Testis (tissue), 3 donors: ENCODE measurements around the gene RABL2B. TPM values are rescaled to one million over a fixed set of nuclear protein-coding genes. Genes with fewer than 3 reads are reported as not detected.

Source experiments
- DNase-seq: peaks from one replicate; pipeline ENCODE4 v3.0.0-alpha.2; 2019
- H3K27ac ChIP-seq, 2 donors: fragments of 200-600 bp; sonication (generic); one replicate each; pipeline ENCODE4 v1.5.1; 2019
- H3K27me3 ChIP-seq: fragments of 200-600 bp; sonication (generic); one replicate; pipeline ENCODE4 v1.5.1; 2019
- H3K36me3 ChIP-seq: fragments of 200-600 bp; sonication (generic); one replicate; pipeline ENCODE4 v1.5.1; 2017; ENCODE audit warnings: low read depth; ENCODE audit errors: missing control alignments
- H3K4me1 ChIP-seq: fragments of 200-600 bp; sonication (generic); one replicate; pipeline ENCODE4 v1.5.1; 2019
- H3K4me3 ChIP-seq, 2 donors: fragments of 200-600 bp; sonication (generic); one replicate each; pipeline ENCODE4 v1.5.1; 2017 to 2019
- H3K9me3 ChIP-seq: fragments of 200-600 bp; sonication (generic); one replicate; pipeline ENCODE4 v1.5.1; 2017
- POLR2A ChIP-seq: fragments of 450-650 bp; IDR thresholded peaks from one replicate; pipeline ENCODE4 v1.6.1; 2017; ENCODE audit warnings: antibody characterized with exemption, mild to moderate bottlenecking, moderate library complexity
- WGBS, 2 donors: methylation state at CpG; one replicate each; pipeline ENCODE4 v1.1.5; 2018; 5-methylcytosine and 5-hydroxymethylcytosine counted together
- intact Hi-C: fragments of 100-400 bp; cut with DNase I; formaldehyde crosslinking; loops from one replicate; pipeline ENCODE4 v1.15.1; 2023; ENCODE audit warnings: low total_unique reads
- polyA plus RNA-seq: library from polyadenylated mRNA; stranded (reverse); fragments of 350-450 nt; fragmentation: Illumina TruSeq; extraction: RNeasy Lipid Tissue Mini Kit (QIAGEN cat#74804); gene quantifications from one replicate; pipeline ENCODE4 v1.2.3, GENCODE V29; 2014; ENCODE audit warnings: low read depth, low replicate concordance; ENCODE audit not compliant: insufficient read depth
- total RNA-seq, 2 donors: library from RNA; depleted of rRNA; stranded (reverse); fragments of >200 nt; gene quantifications; one replicate each; pipeline ENCODE4 v1.2.3, GENCODE V29; 2016
- TF ChIP-seq, protein P1 (sequence below), 3 experiments: fragments of 450-650 bp in 2 of 3; fragments of 200-600 bp in 1 of 3; sonication (generic) in 1 of 3; IDR thresholded peaks; one replicate each; pipeline ENCODE4 v1.5.1; 2016 to 2019; ENCODE audit warnings: antibody characterized with exemption in 3 of 3, mild to moderate bottlenecking in 2 of 3, moderate library complexity in 1 of 3

Gene RABL2B
- total and polyA plus RNA-seq, 3 donors from 2014 or later, result 39.6 to 51.6 (median 49.8) TPM

DNA sequence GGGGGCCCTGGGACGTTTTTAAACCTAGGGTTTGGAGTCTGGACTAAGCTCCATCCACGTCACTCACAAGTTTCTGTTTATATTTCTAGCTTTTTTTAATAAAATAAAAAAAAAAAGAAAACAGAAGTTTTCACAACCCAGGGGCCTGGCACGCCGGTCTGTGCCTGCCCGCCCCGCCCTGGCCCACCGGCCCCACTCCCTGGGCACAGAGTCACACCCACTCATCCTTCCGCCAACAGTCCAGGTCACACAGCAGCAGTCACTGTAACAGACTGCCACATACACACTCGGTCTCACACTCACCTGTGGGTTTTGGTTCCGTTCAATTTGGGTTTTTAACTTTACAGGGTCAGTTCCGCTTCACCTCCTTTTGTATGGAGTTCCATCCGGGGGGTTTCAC, 50.8 kb downstream of the RABL2B start:
- H3K36me3 ChIP-seq, result no peaks in the 10 kb centered on the region
- H3K27ac ChIP-seq, result no peak overlapping the region
- no peak overlapping the region for H3K4me3 ChIP-seq
- peaks cover 8% of the 10 kb centered on the region for H3K4me1 ChIP-seq
- WGBS, 2 donors, result 70 to 81% methylated on average over 12 of the region's 12 CpGs
- H3K9me3 ChIP-seq, result no peaks in the 10 kb centered on the region
- no peaks in the 10 kb centered on the region for H3K27me3 ChIP-seq
- no peak for TF ChIP-seq POLR2A
- TF ChIP-seq, protein P1, sequence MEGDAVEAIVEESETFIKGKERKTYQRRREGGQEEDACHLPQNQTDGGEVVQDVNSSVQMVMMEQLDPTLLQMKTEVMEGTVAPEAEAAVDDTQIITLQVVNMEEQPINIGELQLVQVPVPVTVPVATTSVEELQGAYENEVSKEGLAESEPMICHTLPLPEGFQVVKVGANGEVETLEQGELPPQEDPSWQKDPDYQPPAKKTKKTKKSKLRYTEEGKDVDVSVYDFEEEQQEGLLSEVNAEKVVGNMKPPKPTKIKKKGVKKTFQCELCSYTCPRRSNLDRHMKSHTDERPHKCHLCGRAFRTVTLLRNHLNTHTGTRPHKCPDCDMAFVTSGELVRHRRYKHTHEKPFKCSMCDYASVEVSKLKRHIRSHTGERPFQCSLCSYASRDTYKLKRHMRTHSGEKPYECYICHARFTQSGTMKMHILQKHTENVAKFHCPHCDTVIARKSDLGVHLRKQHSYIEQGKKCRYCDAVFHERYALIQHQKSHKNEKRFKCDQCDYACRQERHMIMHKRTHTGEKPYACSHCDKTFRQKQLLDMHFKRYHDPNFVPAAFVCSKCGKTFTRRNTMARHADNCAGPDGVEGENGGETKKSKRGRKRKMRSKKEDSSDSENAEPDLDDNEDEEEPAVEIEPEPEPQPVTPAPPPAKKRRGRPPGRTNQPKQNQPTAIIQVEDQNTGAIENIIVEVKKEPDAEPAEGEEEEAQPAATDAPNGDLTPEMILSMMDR (IDR thresholded peaks at IDR 0.05), result no peak
- DNase-seq, result no peak
- intact Hi-C loops, result no loop called here

- intact Hi-C loops, result no loop called here
- Histone ChIP-seq H3K4me1 (peaks cover 8% of the 10 kb centered on the region), H3K27ac (no peak overlapping the region), H3K36me3 (no peaks in the 10 kb centered on the region), H3K27me3 (no peaks in the 10 kb centered on the region), H3K4me3 (peak overlapping the region in 1 of 2 donors; percentile 26), H3K9me3 (no peaks in the 10 kb centered on the region)
- WGBS, 2 donors, result 25 to 27% methylated on average over 18 to 21 of the region's 32 CpGs
- TF ChIP-seq, protein P1 (IDR thresholded peaks at IDR 0.05), result peak; percentile 57 to 78 (median 63)
- no peak for TF ChIP-seq POLR2A
- peak; percentile 49 for DNase-seq
Observed at GRCh38 chr22:50731811-50732624, 51.4 kb downstream of the RABL2B start.

GRCh38 chr22:50730941-50731661, 52.3 kb downstream of the RABL2B start:
- H3K4me3 ChIP-seq, result peak overlapping the region; percentile 18 to 26
- peak; percentile 29 for DNase-seq
- H3K36me3 ChIP-seq, result no peaks in the 10 kb centered on the region
- no peak overlapping the region for H3K27ac ChIP-seq
- 25 to 55% methylated on average over 9 to 72 of the region's 76 CpGs for WGBS, 2 donors
- H3K27me3 ChIP-seq, result no peaks in the 10 kb centered on the region
- no peak for TF ChIP-seq POLR2A
- intact Hi-C loops, result no loop called here
- no peaks in the 10 kb centered on the region for H3K9me3 ChIP-seq
- H3K4me1 ChIP-seq, result peaks cover 8% of the 10 kb centered on the region

DNA sequence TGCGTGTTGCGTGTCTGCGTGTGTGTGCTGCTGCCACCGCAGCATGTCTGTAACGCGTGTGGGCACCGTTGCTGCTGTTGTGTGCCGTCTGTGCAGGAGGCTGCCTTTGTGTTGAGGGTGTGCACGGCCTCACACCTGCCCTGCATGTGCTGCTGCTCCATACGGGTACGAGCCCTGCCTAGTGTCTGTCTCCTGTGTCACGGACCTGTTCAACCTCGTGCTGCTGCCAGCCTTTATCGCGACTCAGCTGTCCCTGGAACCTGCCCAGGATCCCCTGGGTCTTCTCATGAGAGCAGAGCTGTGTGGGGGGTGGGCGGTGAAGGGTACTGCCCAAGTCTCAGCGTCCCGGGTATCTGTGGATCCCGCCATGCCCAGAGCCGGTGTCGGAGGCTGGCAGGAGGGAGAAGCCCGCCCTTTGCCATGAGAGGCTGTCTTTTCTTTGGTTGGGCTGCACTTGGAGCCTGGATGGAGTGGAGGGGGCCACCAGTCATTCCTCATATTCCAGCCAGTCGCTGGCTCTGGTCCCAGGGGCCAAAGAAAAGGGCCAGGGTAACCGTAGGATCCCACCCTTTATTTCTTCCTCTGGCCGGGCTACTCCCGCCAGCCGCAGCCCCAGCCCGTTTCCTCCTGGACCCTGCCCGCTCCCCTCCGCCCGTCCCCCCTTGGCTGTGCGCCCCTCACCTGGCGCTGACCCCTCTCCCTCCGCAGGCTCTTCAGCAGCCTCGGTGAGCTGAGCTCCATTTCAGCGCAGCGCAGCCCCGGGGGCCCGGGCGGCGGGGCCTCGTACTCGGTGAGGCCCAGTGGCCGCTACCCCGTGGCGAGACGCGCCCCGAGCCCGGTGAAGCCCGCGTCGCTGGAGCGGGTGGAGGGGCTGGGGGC, 53.2 kb downstream of the RABL2B start:
- Histone ChIP-seq H3K27me3 (no peaks in the 10 kb centered on the region), H3K4me3 (peak overlapping the region in 1 of 2 donors; percentile 18), H3K27ac (no peak overlapping the region), H3K9me3 (no peaks in the 10 kb centered on the region), H3K4me1 (peaks cover 8% of the 10 kb centered on the region), H3K36me3 (no peaks in the 10 kb centered on the region)
- no peak for TF ChIP-seq POLR2A
- TF ChIP-seq, protein P1 (IDR thresholded peaks at IDR 0.05), result no peak
- intact Hi-C loops, result no loop called here
- WGBS, 2 donors, result 36 to 63% methylated on average over 13 to 52 of the region's 54 CpGs
- DNase-seq, result no peak
